Measurements from ENCODE around the gene SACM1L. TPM values are rescaled to one million over a fixed set of nuclear protein-coding genes. Genes with fewer than 3 reads are reported as not detected.

Gene SACM1L
- total and polyA plus RNA-seq, 2 of the 8 experiments (the other 6 are each of a cell fraction or from before 2014, with no cell fraction given) = 20.1 to 61.0 TPM

GRCh38 chr3:45749880-45750279, 60.7 kb downstream of the SACM1L start:
- no peaks in the 10 kb centered on the region for H3K9me3 ChIP-seq (ENCODE audit: insufficient read depth in 2 of 2, low read depth in 1 of 2, low read length in 1 of 2)
- CTCF ChIA-PET (ENCODE audit: partially characterized antibody) = interaction anchor here (0.6 to 4.4 kb wide), 3 partner anchors 12 to 692 kb away, joined by 3 to 49 read pairs (median 5); no protein-coding TSS in a partner anchor
- no peak for TF ChIP-seq CTBP2 (IDR thresholded peaks at IDR 0.05; ENCODE audit: borderline replicate concordance, insufficient read depth, insufficient read length, low read length)
- TF ChIP-seq SAP30 (IDR thresholded peaks at IDR 0.05; ENCODE audit: insufficient read depth, insufficient replicate concordance, low read length) = no peak
- TF ChIP-seq ASH2L (IDR thresholded peaks at IDR 0.05; ENCODE audit: low read length) = no peak
- no peak for TF ChIP-seq YY1 (IDR thresholded peaks at IDR 0.05; ENCODE audit: low read depth, low read length)
- TF ChIP-seq TAF1 (IDR thresholded peaks at IDR 0.05; ENCODE audit: low read depth, low read length) = no peak
- no peak for TF ChIP-seq RXRA (IDR thresholded peaks at IDR 0.05; ENCODE audit: insufficient read depth, low read depth, low read length)
- no peak for TF ChIP-seq JUND (IDR thresholded peaks at IDR 0.05; ENCODE audit: low read length)

More at GRCh38 chr3:45749880-45750279, 60.7 kb downstream of the SACM1L start:
- POLR2A ChIA-PET (ENCODE audit: partially characterized antibody) = interaction anchor here (0.6 to 2.5 kb wide), 4 partner anchors 10 to 335 kb away, joined by 3 to 7 read pairs (median 4); no protein-coding TSS in a partner anchor
- peaks cover 0 to 4% (median 0%) of the 10 kb centered on the region in 4 experiments; a peak in 3 of 7 replicates for H3K4me1 ChIP-seq (replicated peaks in 1 of 4; ENCODE audit: control insufficient read depth in 3 of 4, insufficient read depth in 4 of 4, low read length in 3 of 4)
- H3K4me3 ChIP-seq (ENCODE audit: extremely low read depth in 1 of 4, insufficient read depth in 2 of 4, low read depth in 3 of 4, low read length in 4 of 4) = no peak overlapping the region
- no peak overlapping the region for H3K27ac ChIP-seq (ENCODE audit: low read depth, low read length)
- H3K23me2 ChIP-seq (ENCODE audit: low read depth, low read length) = no peaks in the 10 kb centered on the region
- no peaks in the 10 kb centered on the region for H3K27me3 ChIP-seq (replicated peaks in 1 of 4; ENCODE audit: control insufficient read depth in 3 of 4, extremely low read depth in 1 of 4, insufficient read depth in 3 of 4, low read length in 3 of 4)
- H3K79me1 ChIP-seq (ENCODE audit: low read depth, low read length) = no peaks in the 10 kb centered on the region
- H3K56ac ChIP-seq (replicated peaks; ENCODE audit: insufficient read length, low read depth, low read length) = no peak overlapping the region
- no peak overlapping the region for H3K14ac ChIP-seq (ENCODE audit: insufficient read length)
- no peak overlapping the region for H2AFZ ChIP-seq (ENCODE audit: low read length)
- no peak overlapping the region for H2AK5ac ChIP-seq (ENCODE audit: low read depth, low read length)
- H4K8ac ChIP-seq (ENCODE audit: extremely low read depth, insufficient read depth, low read length) = no peak overlapping the region
- peaks cover 0 to 2% of the 10 kb centered on the region in 2 experiments for H4K20me1 ChIP-seq (replicated peaks in 1 of 2; ENCODE audit: control insufficient read depth in 1 of 2, insufficient read depth in 2 of 2, low read length in 2 of 2)
- no peak overlapping the region for H3K9ac ChIP-seq (replicated peaks in 1 of 4; ENCODE audit: extremely low read depth in 1 of 4, low read depth in 3 of 4, low read length in 3 of 4)
- FAIRE-seq (no peak), DNase-seq (ENCODE audit: low read depth in 1 of 2, low spot score in 2 of 2) (no peak)
- H3K36me3 ChIP-seq (ENCODE audit: control insufficient read depth in 2 of 4, insufficient read depth in 4 of 4, low read length in 3 of 4) = peaks cover 0 to 21% (median 6%) of the 10 kb centered on the region in 4 experiments; a peak in 5 of 8 replicates
- 76% methylated on average over 4 of the region's 4 CpGs; no CpG with 5 or more reads in 1 of the 2 experiments for WGBS, 2 experiments (ENCODE audit: extremely low coverage in 1 of 2, insufficient coverage in 1 of 2, insufficient read length in 1 of 2, insufficient replicate concordance in 2 of 2, low coverage in 1 of 2, low lambda C conversion rate in 2 of 2, missing lambda C conversion rate in 1 of 2)
- no peak overlapping the region for H3K4ac ChIP-seq (replicated peaks; ENCODE audit: insufficient read length, low read depth, low read length)
- H2BK15ac ChIP-seq (ENCODE audit: low read length) = no peak overlapping the region
- H3K23ac ChIP-seq (ENCODE audit: insufficient read length) = no peak overlapping the region
- no peak overlapping the region for H3K18ac ChIP-seq (ENCODE audit: extremely low read depth, low read length)
- H3K79me2 ChIP-seq (ENCODE audit: control insufficient read depth in 1 of 2, insufficient read depth in 2 of 2, low read length in 2 of 2) = no peaks in the 10 kb centered on the region
- no peak overlapping the region for H3K4me2 ChIP-seq (ENCODE audit: insufficient read depth in 1 of 2, low read depth in 2 of 2, low read length in 2 of 2)
- H2BK120ac ChIP-seq (replicated peaks; ENCODE audit: low read depth, low read length) = no peak overlapping the region
- no peak overlapping the region for H2BK12ac ChIP-seq (ENCODE audit: low read depth, low read length)
- no peak overlapping the region for H2BK5ac ChIP-seq (ENCODE audit: low read depth, low read length)
- H4K5ac ChIP-seq (ENCODE audit: insufficient read length, low read depth, low read length) = no peak overlapping the region
- no peak overlapping the region for H2BK20ac ChIP-seq (ENCODE audit: low read length)
- H4K91ac ChIP-seq (replicated peaks; ENCODE audit: insufficient read length, low read length) = no peak overlapping the region

Data from H1 (cell line).